HEK293T (cell line): ENCODE data around the gene XIRP1.

ENCODE experiments used
- BHLHE40 ChIP-seq: fragments of 450-650 bp; IDR thresholded peaks from 2 replicates; pipeline ENCODE4 v1.6.1; 2016; ENCODE audit warnings: mild to moderate bottlenecking, moderate library complexity, borderline replicate concordance
- CTBP1 ChIP-seq: fragments of 450-650 bp; IDR thresholded peaks from 2 replicates; pipeline ENCODE4 v1.6.1; 2016; ENCODE audit warnings: borderline replicate concordance
- ELF4 ChIP-seq: fragments of 450-650 bp; IDR thresholded peaks from 2 replicates; pipeline ENCODE4 v1.6.1; 2017; ENCODE audit warnings: antibody characterized with exemption
- FOXA1 ChIP-seq: fragments of 450-650 bp; IDR thresholded peaks from 2 replicates; pipeline ENCODE4 v1.6.1; 2016; ENCODE audit warnings: mild to moderate bottlenecking
- FOXM1 ChIP-seq: fragments of 450-650 bp; IDR thresholded peaks from 2 replicates; pipeline ENCODE4 v1.6.1; 2017; ENCODE audit warnings: mild to moderate bottlenecking, borderline replicate concordance
- L3MBTL2 ChIP-seq: fragments of 450-650 bp; conservative IDR thresholded peaks from 2 replicates; pipeline ENCODE4 v1.6.1; 2016; ENCODE audit warnings: mild to moderate bottlenecking
- SP1 ChIP-seq: fragments of 450-650 bp; IDR thresholded peaks from 2 replicates; pipeline ENCODE4 v1.6.1; 2017
- SUZ12 ChIP-seq: fragments of 450-650 bp; IDR thresholded peaks from 2 replicates; pipeline ENCODE4 v1.6.1; 2016; ENCODE audit warnings: mild to moderate bottlenecking
- TARDBP ChIP-seq: fragments of 450-650 bp; IDR thresholded peaks from 2 replicates; pipeline ENCODE4 v1.6.1; 2016
- ZNF384 ChIP-seq: fragments of 450-650 bp; IDR thresholded peaks from 2 replicates; pipeline ENCODE4 v1.6.1; 2016
- TF ChIP-seq, protein P1 (sequence below): fragments of 450-650 bp; IDR thresholded peaks from 2 replicates; pipeline ENCODE4 v1.6.1; 2016

DNA sequence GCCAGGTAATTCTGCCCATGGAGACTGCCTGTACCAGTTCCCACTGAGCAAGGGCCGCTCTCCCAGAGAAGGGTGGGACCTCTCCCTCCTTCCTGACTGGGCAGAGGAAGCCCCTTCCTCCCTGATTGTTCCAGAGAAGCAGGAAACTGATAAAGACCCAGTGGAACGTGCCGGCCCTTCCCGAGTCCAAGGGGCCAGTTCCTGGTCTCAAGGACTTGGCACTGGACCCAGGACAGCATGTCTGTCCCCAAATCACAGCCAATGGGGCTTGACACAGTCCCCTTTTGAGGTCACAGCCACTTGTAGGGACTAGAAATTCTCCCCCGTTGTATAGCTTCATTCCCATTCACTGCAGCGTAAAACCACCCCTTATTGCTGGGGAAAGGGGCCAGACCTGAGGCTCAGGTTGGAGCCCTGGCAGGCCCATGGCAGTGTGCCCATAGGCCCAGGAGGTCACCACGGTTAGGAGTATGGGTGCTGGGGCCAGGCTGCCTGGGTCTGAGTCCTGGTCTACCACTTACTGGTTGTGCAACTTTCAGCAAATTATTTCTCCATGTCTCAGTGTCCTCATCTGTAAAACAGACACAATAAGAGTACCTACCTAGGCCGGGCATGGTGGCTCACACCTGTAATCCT is 57.1 kb downstream of the XIRP1 start:
- no peak for TF ChIP-seq TARDBP
- no peak for TF ChIP-seq CTBP1
- TF ChIP-seq FOXA1: no peak
- no peak for TF ChIP-seq SUZ12
- TF ChIP-seq BHLHE40: no peak
- no peak for TF ChIP-seq SP1
- TF ChIP-seq, protein P1, sequence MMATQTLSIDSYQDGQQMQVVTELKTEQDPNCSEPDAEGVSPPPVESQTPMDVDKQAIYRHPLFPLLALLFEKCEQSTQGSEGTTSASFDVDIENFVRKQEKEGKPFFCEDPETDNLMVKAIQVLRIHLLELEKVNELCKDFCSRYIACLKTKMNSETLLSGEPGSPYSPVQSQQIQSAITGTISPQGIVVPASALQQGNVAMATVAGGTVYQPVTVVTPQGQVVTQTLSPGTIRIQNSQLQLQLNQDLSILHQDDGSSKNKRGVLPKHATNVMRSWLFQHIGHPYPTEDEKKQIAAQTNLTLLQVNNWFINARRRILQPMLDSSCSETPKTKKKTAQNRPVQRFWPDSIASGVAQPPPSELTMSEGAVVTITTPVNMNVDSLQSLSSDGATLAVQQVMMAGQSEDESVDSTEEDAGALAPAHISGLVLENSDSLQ: no peak
- TF ChIP-seq ZNF384: no peak
- no peak for TF ChIP-seq L3MBTL2
- no peak for TF ChIP-seq ELF4
- no peak for TF ChIP-seq FOXM1
